Adrenal gland (tissue), 12 donors: ENCODE data around the gene HS3ST5. TPM values are rescaled to one million over a fixed set of nuclear protein-coding genes. Genes with fewer than 3 reads are reported as not detected.
"Not testable (repeated sequence)": the region's sequence is repeated elsewhere in the genome, so short reads cannot be mapped to it uniquely, and the experiment has no call there.

Experiments used
- DNase-seq, 7 donors: peaks; one replicate each; pipeline ENCODE4 v3.0.0-alpha.2; 2019 to 2020
- H3K27ac ChIP-seq, 5 donors: fragments of 200-600 bp; sonication (generic) in 4 of 5; 1 replicate in 3 of 5; 2 replicates in 2 of 5; pipeline versions ENCODE4 v1.5.1 to v1.8.0; 2016 to 2020; ENCODE audit warnings: mild to moderate bottlenecking in 1 of 5
- H3K27me3 ChIP-seq: fragments of 200-600 bp; 2 replicates; pipeline ENCODE4 v1.8.0; 2021
- H3K36me3 ChIP-seq, 2 donors: fragments of 200-600 bp; replicated peaks in 1 of 2; 1 replicate in 1 of 2; 2 replicates in 1 of 2; pipeline versions ENCODE4 v1.5.1 to v1.8.0; 2018 to 2022
- H3K4me1 ChIP-seq, 2 donors: fragments of 200-600 bp; replicated peaks in 1 of 2; 1 replicate in 1 of 2; 2 replicates in 1 of 2; pipeline versions ENCODE4 v1.5.1 to v1.8.0; 2018 to 2021
- H3K4me3 ChIP-seq, 4 donors: fragments of 200-600 bp; sonication (generic) in 3 of 4; one replicate each; pipeline ENCODE4 v1.5.1; 2016 to 2018
- H3K9me3 ChIP-seq, 3 donors: fragments of 200-600 bp; sonication (generic) in 1 of 3; replicated peaks in 1 of 3; 1 replicate in 2 of 3; 2 replicates in 1 of 3; pipeline versions ENCODE4 v1.5.1 to v1.8.0; 2016 to 2021
- CTCF ChIP-seq, 6 experiments: fragments of 450-650 bp in 4 of 6; fragments of 200-600 bp in 2 of 6; sonication (generic) in 1 of 6; IDR thresholded peaks; 1 replicate in 5 of 6; 2 replicates in 1 of 6; pipeline versions ENCODE4 v1.5.1 to v1.8.0; 2016 to 2021; ENCODE audit warnings: antibody characterized with exemption in 6 of 6, mild to moderate bottlenecking in 2 of 6, moderate library complexity in 1 of 6
- POLR2A ChIP-seq, 2 donors: fragments of 450-650 bp; IDR thresholded peaks; one replicate each; pipeline ENCODE4 v1.6.1; 2017; ENCODE audit warnings: antibody characterized with exemption in 2 of 2, mild to moderate bottlenecking in 2 of 2, moderate library complexity in 1 of 2
- WGBS, 4 donors: extraction: QIAGEN DNeasy Blood & Tissue Kit in 2 of 4; methylation state at CpG; one replicate each; pipeline versions ENCODE4 v1.1.5 to v1.1.7; 2013 to 2017; 5-methylcytosine and 5-hydroxymethylcytosine counted together
- intact Hi-C, 2 donors: fragments of 100-400 bp; cut with DNase I; formaldehyde crosslinking; loops; one replicate each; pipeline versions ENCODE4 v1.14.1 to v1.15.0; 2022 to 2023
- polyA plus RNA-seq, 3 donors: library from polyadenylated mRNA; stranded (reverse); fragments of 200-250 nt in 2 of 3; fragments of 350-450 nt in 1 of 3; fragmentation: Illumina TruSeq in 1 of 3; extraction: RNeasy Lipid Tissue Mini Kit (QIAGEN cat#74804) in 1 of 3; gene quantifications; one replicate each; pipeline ENCODE4 v1.2.3, GENCODE V29; 2013 to 2014
- total RNA-seq, 9 donors: library from RNA; depleted of rRNA in 4 of 9; stranded (reverse); fragments of >200 nt in 4 of 9; fragments of 120-200 nt in 1 of 9; fragmentation: NEBNext Ultra II Directional in 1 of 9; extraction: Animal tissue kit (Norgen Biotek cat#: 25700) in 1 of 9; gene quantifications; one replicate each; pipeline versions ENCODE4 v1.1.0 to v1.2.4, GENCODE V29; 2013 to 2023
- donor health status: healthy with polysubstance abuse.
- donor health status: Bipolar disorder and iron deficiency.
- donor health status: DM: yes; HTN: yes; CAD: no.
- donor health status: DM: no; HTN: no; CAD: no.
- donor health status: DM: no; HTN: no; CAD: no.
- donor health status: DM: yes; HTN: yes; CAD: no.

The HS3ST5 gene
- total and polyA plus RNA-seq, 12 donors = 0.04 to 0.78 (median 0.24) TPM; not detected in 5

- 72 to 83% (median 76%) methylated on average over 3 of the region's 3 CpGs for WGBS, 4 donors
- DNase-seq = no peak
- no peak overlapping the region for H3K4me3 ChIP-seq
- H3K27me3 ChIP-seq = no peaks in the 10 kb centered on the region
- no peak overlapping the region for H3K27ac ChIP-seq
- TF ChIP-seq CTCF (IDR thresholded peaks at IDR 0.05) (no peak), POLR2A (IDR thresholded peaks at IDR 0.05) (no peak)
- no peaks in the 10 kb centered on the region for H3K36me3 ChIP-seq
- H3K4me1 ChIP-seq = no peaks in the 10 kb centered on the region
- intact Hi-C loops = no loop called here
- no peaks in the 10 kb centered on the region for H3K9me3 ChIP-seq
Observed at GRCh38 chr6:114080891-114081510, 261.8 kb downstream of the HS3ST5 start.

GRCh38 chr6:114080410-114080809 lies 262.4 kb downstream of the HS3ST5 start:
- H3K4me1 ChIP-seq, H3K36me3 ChIP-seq, intact Hi-C loops, H3K27me3 ChIP-seq, H3K27ac ChIP-seq, DNase-seq, H3K4me3 ChIP-seq, H3K9me3 ChIP-seq: not testable (repeated sequence)
- WGBS, 4 donors = 75 to 100% (median 87%) methylated on average over 1 of the region's 1 CpG

GRCh38 chr6:114075777-114076176 lies 267.0 kb downstream of the HS3ST5 start:
- Histone ChIP-seq H3K27me3 (no peaks in the 10 kb centered on the region), H3K9me3 (no peaks in the 10 kb centered on the region), H3K4me3 (no peak overlapping the region), H3K36me3 (no peaks in the 10 kb centered on the region), H3K27ac (no peak overlapping the region), H3K4me1 (no peaks in the 10 kb centered on the region)
- no peak for DNase-seq
- intact Hi-C loops = no loop called here
- WGBS, 4 donors = 72 to 80% (median 77%) methylated on average over 3 of the region's 3 CpGs
- TF ChIP-seq POLR2A (IDR thresholded peaks at IDR 0.05) = no peak
- TF ChIP-seq CTCF (IDR thresholded peaks at IDR 0.05) = no peak

- H3K36me3 ChIP-seq = no peaks in the 10 kb centered on the region
- intact Hi-C loops = no loop called here
- 86 to 95% (median 93%) methylated on average over 4 of the region's 4 CpGs for WGBS, 4 donors
- H3K4me1 ChIP-seq = no peaks in the 10 kb centered on the region
- no peak overlapping the region for H3K4me3 ChIP-seq
- DNase-seq = no peak
- H3K9me3 ChIP-seq = no peaks in the 10 kb centered on the region
- H3K27me3 ChIP-seq = no peaks in the 10 kb centered on the region
- no peak for TF ChIP-seq CTCF (IDR thresholded peaks at IDR 0.05)
- TF ChIP-seq POLR2A (IDR thresholded peaks at IDR 0.05) = no peak
- H3K27ac ChIP-seq = no peak overlapping the region
Observed at GRCh38 chr6:114075300-114075699, 267.5 kb downstream of the HS3ST5 start.

GRCh38 chr6:114068771-114069170 lies 274.1 kb downstream of the HS3ST5 start:
- DNase-seq = no peak
- Histone ChIP-seq H3K36me3 (no peaks in the 10 kb centered on the region), H3K4me1 (no peaks in the 10 kb centered on the region), H3K27ac (no peak overlapping the region), H3K27me3 (no peaks in the 10 kb centered on the region), H3K4me3 (no peak overlapping the region), H3K9me3 (no peaks in the 10 kb centered on the region)
- intact Hi-C loops = no loop called here
- whole genome bisulfite sequencing, 4 donors = 65 to 75% (median 68%) methylated on average over 3 of the region's 3 CpGs
- TF ChIP-seq POLR2A (IDR thresholded peaks at IDR 0.05) (no peak), CTCF (IDR thresholded peaks at IDR 0.05) (no peak)
